CD4-positive, alpha-beta T cell (primary cell): ENCODE results near the gene GPR157. TPM values are rescaled to one million over a fixed set of nuclear protein-coding genes. Genes with fewer than 3 reads are reported as not detected.

Source experiments
- ATAC-seq: fragments of 200-7000 bp; cut with Tn5 transposase; one replicate; pipeline ENCODE4 v1.10.0; 2022; ENCODE audit warnings: mild to moderate bottlenecking; ENCODE audit not compliant: poor library complexity
- CTCF ChIA-PET: fragments of 350-600 bp; sonication (Branson Sonifier 250); formaldehyde crosslinking; loops from one replicate; lab custom pipeline; 2021; ENCODE audit warnings: antibody characterized with exemption, inconsistent platforms; lab: Charles Lee
- POLR2A ChIA-PET: fragments of 350-600 bp; sonication (Branson Sonifier 250); formaldehyde crosslinking; loops from one replicate; lab custom pipeline; 2021; ENCODE audit warnings: antibody characterized with exemption, inconsistent platforms; lab: Charles Lee
- DNase-seq, 14 experiments: peaks; one replicate each; pipeline ENCODE4 v3.0.0-alpha.2; 2013 to 2020; ENCODE audit warnings: mixed read lengths in 2 of 14
- H3K27ac ChIP-seq, 2 donors: one replicate each; pipeline versions ENCODE4 v1.5.1 to v1.7.0; 2013; ENCODE audit warnings: low read length in 2 of 2, low read depth in 1 of 2, mild to moderate bottlenecking in 1 of 2
- H3K27me3 ChIP-seq, 2 experiments: 1 replicate in 1 of 2; 2 replicates in 1 of 2; pipeline versions ENCODE4 v1.6.1 to v1.7.0; 2013; ENCODE audit warnings: low read length in 2 of 2, control low read depth in 1 of 2, mild to moderate bottlenecking in 1 of 2, moderate library complexity in 1 of 2; ENCODE audit not compliant: insufficient read depth in 2 of 2, control insufficient read depth in 1 of 2
- H3K36me3 ChIP-seq: one replicate; pipeline ENCODE4 v1.6.1; 2013; ENCODE audit warnings: low read length, control low read depth; ENCODE audit not compliant: insufficient read depth
- H3K4me1 ChIP-seq: one replicate; pipeline ENCODE4 v1.6.1; 2013; ENCODE audit warnings: low read length, control low read depth; ENCODE audit not compliant: insufficient read depth
- H3K4me3 ChIP-seq: one replicate; pipeline ENCODE4 v1.5.1; 2013; ENCODE audit warnings: mild to moderate bottlenecking, low read length, moderate library complexity
- H3K9me3 ChIP-seq, 2 experiments: 1 replicate in 1 of 2; 2 replicates in 1 of 2; pipeline versions ENCODE4 v1.6.1 to v1.7.0; 2013; ENCODE audit warnings: low read length in 2 of 2, mild to moderate bottlenecking in 2 of 2, control low read depth in 1 of 2, moderate library complexity in 1 of 2; ENCODE audit not compliant: control insufficient read depth in 1 of 2, insufficient read depth in 1 of 2
- H3K27ac Mint-ChIP-seq: one replicate; pipeline ENCODE4 v1.8.0; 2020; ENCODE audit warnings: mixed read lengths
- H3K27me3 Mint-ChIP-seq: one replicate; pipeline ENCODE4 v1.8.0; 2021; ENCODE audit warnings: mixed read lengths
- H3K36me3 Mint-ChIP-seq: one replicate; pipeline ENCODE4 v1.8.0; 2021; ENCODE audit warnings: low read depth, mixed read lengths
- H3K4me1 Mint-ChIP-seq: one replicate; pipeline ENCODE4 v1.8.0; 2021; ENCODE audit warnings: low read depth, mixed read lengths
- H3K4me3 Mint-ChIP-seq: one replicate; pipeline ENCODE4 v1.8.0; 2020; ENCODE audit warnings: mild to moderate bottlenecking, mixed read lengths
- H3K9me3 Mint-ChIP-seq: one replicate; pipeline ENCODE4 v1.8.0; 2020; ENCODE audit warnings: mixed read lengths
- CTCF ChIP-seq: fragments of 200-600 bp; IDR thresholded peaks from one replicate; pipeline ENCODE4 v1.8.0; 2022; ENCODE audit warnings: antibody characterized with exemption, mild to moderate bottlenecking
- intact Hi-C, 2 experiments: fragments of 100-400 bp; cut with DNase I in 1 of 2; cut with micrococcal nuclease in 1 of 2; formaldehyde crosslinking; loops; one replicate each; pipeline versions ENCODE4 v1.15.1 to v1.9.0; 2023 to 2025; cut with DNase I, micrococcal nuclease
- total RNA-seq, 174 experiments: library from RNA in 2 of 174; stranded (reverse) in 2 of 174; gene quantifications; one replicate each; pipeline ENCODE4 v1.2.3 and lab custom pipeline; 2021 to 2026

Gene GPR157
- total RNA-seq, 2 experiments from 2014 or later, result 2.1 to 5.1 TPM

GRCh38 chr1:9093581-9093980 lies 35.3 kb downstream of the GPR157 start:
- H3K9me3 Mint-ChIP-seq, result no peaks in the 10 kb centered on the region
- no peak overlapping the region for H3K27ac Mint-ChIP-seq
- POLR2A ChIA-PET, result interaction anchor here (0.5 kb wide), 1 partner anchor 9 kb away, joined by 3 read pairs; no protein-coding TSS in a partner anchor
- no peaks in the 10 kb centered on the region for H3K9me3 ChIP-seq
- intact Hi-C loops, result no loop called here
- H3K4me1 ChIP-seq, result no peaks in the 10 kb centered on the region
- CTCF ChIA-PET, result no interaction called here
- H3K27me3 ChIP-seq, result peaks cover 0 to 2% of the 10 kb centered on the region in 2 experiments
- H3K36me3 ChIP-seq, result no peaks in the 10 kb centered on the region
- DNase-seq, result no peak
- no peaks in the 10 kb centered on the region for H3K4me1 Mint-ChIP-seq
- no peak for ATAC-seq
- no peak overlapping the region for H3K4me3 ChIP-seq
- no peak for TF ChIP-seq CTCF
- H3K36me3 Mint-ChIP-seq, result no peaks in the 10 kb centered on the region
- no peak overlapping the region for H3K27ac ChIP-seq
- peaks cover 5% of the 10 kb centered on the region for H3K27me3 Mint-ChIP-seq
- no peak overlapping the region for H3K4me3 Mint-ChIP-seq

- no peaks in the 10 kb centered on the region for H3K4me1 ChIP-seq
- Mint-ChIP-seq H3K4me1 (no peaks in the 10 kb centered on the region), H3K27ac (no peak overlapping the region), H3K36me3 (no peaks in the 10 kb centered on the region), H3K9me3 (no peaks in the 10 kb centered on the region), H3K27me3 (peaks cover 5% of the 10 kb centered on the region), H3K4me3 (no peak overlapping the region)
- intact Hi-C loops, result no loop called here
- POLR2A ChIA-PET, result no interaction called here
- ATAC-seq (no peak), DNase-seq (no peak)
- no peak overlapping the region for H3K27ac ChIP-seq
- no peak overlapping the region for H3K4me3 ChIP-seq
- no peaks in the 10 kb centered on the region for H3K9me3 ChIP-seq
- no peak for TF ChIP-seq CTCF
- peaks cover 0 to 4% of the 10 kb centered on the region in 2 experiments for H3K27me3 ChIP-seq
- CTCF ChIA-PET, result no interaction called here
- H3K36me3 ChIP-seq, result no peaks in the 10 kb centered on the region
Measured at GRCh38 chr1:9093091-9093490, 35.8 kb downstream of the GPR157 start.

- H3K36me3 Mint-ChIP-seq, result no peaks in the 10 kb centered on the region
- ChIA-PET CTCF (no interaction called here), POLR2A (no interaction called here)
- DNase-seq (no peak), ATAC-seq (no peak)
- Histone ChIP-seq H3K27me3 (peaks cover 0 to 4% of the 10 kb centered on the region in 2 experiments), H3K4me1 (no peaks in the 10 kb centered on the region), H3K4me3 (no peak overlapping the region), H3K9me3 (no peaks in the 10 kb centered on the region), H3K36me3 (no peaks in the 10 kb centered on the region), H3K27ac (no peak overlapping the region)
- H3K27ac Mint-ChIP-seq, result no peak overlapping the region
- TF ChIP-seq CTCF, result no peak
- H3K27me3 Mint-ChIP-seq, result peaks cover 4% of the 10 kb centered on the region
- H3K4me3 Mint-ChIP-seq, result no peak overlapping the region
- no peaks in the 10 kb centered on the region for H3K4me1 Mint-ChIP-seq
- intact Hi-C loops, result no loop called here
- H3K9me3 Mint-ChIP-seq, result no peaks in the 10 kb centered on the region
Measured at GRCh38 chr1:9088807-9089206, 40.1 kb downstream of the GPR157 start.
